Lung microvascular endothelial cell (primary cell): ENCODE results near the gene ARHGAP8. TPM values are rescaled to one million over a fixed set of nuclear protein-coding genes. Genes with fewer than 3 reads are reported as not detected.
A peak's percentile ranks its signal among the peaks of the same experiment; 100 is the strongest.

Experiments used
- DNase-seq, 2 donors: peaks; one replicate each; pipeline versions ENCODE4 v3.0.0 to v3.0.0-alpha.2; 2010; ENCODE audit warnings: low read depth in 2 of 2
- total RNA-seq: library from RNA; depleted of rRNA; stranded (reverse); fragments of >200 nt; gene quantifications from 2 replicates; pipeline ENCODE4 v1.2.1, GENCODE V29; 2014

The ARHGAP8 gene
- not detected in 2 replicates for total RNA-seq

DNA sequence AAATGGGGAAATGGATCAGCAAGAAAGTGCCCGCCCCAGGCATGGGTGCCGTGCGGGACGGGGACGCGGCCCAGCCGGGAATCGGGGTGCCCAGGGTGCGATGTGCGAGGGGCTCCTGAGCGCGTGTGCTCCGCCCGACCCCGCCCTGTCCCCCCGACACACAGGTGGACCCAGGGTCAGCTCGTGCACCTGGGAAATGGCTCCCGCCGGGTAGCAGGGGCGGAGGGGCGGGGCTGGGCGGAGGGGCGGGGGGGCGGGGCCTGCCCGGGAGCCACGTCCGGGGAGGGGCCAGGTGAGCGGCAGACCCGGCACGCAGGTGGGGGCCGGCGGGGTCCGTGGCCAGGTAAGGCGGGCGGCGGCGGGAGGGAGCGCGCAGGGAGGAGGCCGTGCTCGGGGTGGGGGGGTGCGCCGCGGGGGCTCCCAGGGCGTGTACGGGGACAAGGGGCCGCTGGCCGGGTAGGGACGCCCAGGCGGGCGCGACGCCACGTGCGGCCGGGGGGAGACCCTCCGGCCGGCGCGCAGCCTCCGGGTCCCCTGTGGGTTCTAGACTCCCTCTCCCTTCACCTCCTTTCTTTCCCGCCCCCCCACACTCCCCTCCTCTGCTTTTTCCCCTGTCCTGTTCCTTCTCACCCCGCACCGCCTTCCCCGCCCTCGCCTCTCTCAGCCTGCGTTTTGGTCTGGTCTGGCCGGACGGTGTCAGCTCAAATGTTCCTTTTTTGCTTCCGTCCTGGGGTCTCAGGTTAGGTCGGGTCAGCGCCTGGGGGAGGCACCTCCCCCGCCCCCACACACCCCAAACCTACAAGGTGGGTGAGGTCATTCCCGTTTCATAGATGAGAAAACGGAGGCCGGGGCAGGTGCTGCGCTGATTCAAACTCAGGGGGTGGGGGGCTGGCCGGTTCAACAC is at the start of gene ARHGAP8:
ARHGAP8 (plus strand) TSS at position 291 of the 904 bp plus-strand sequence. CDS start 33,953 bp downstream, outside the sequence.
- DNase-seq = no peak

GRCh38 chr22:44703255-44703870 is 49.0 kb upstream of the ARHGAP8 start:
- DNase-seq = no peak

DNA sequence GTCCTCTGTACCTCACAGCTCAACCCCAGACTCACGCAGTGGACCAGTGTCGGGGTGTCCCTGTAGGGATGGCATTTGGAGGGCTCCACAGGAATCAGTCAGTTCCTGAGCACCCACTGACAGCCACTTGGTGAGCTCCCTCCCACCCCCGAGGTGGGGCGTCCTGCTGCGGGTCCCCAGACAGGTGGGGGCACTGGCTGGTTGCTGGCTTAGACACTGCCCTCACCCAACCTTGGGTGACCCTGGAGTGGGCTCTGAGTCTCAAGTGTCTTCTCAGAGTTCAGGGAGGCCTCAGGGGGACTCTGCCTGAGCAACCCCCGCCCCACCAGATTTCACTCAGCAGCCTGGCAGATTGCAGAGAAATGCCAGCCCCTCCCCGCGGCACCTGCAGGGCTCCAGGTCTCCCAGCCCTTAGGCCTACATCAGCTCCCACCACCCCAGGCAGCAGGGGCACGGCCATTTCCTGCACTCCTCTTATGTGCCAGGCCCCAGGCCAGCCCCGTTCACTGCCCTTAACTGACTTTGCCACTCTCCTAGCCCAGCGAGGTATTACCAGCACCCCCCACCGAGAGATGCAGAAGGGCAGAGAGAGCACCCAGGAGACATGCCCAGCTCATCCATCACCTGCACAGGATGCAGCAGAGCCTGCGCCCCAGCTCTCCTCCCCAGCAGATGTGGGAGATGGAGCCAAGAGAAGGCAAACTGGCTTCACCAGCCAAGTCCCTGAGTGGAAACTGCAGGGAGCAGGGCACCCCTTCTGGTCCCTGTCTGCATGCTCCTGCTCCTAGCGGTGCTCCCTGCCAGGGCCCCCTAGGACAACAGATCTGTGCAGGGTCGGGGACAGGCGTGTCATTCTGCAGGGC is 48.0 kb upstream of the ARHGAP8 start:
- no peak for DNase-seq

GRCh38 chr22:44705022-44705297 is 47.4 kb upstream of the ARHGAP8 start:
- DNase-seq = no peak

DNA sequence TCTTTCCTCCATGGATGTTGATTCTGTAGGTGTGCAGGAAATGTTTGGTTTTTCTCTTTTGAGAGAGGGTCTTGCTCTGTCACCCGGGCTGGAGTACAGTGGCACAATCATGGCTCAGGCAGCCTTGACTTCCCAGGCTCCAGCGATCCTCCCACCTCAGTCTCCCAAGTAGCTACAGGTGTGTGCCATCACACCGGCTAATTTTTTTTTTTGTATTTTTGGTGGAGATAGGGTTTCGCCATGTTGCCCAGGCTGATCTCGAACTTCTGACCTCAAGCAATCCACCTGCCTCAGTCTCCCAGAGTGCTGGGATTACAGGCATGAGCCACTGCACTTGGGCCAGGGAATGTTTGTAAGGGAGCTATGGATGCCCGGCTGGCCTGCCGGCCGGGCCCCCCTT is 45.9 kb upstream of the ARHGAP8 start:
- DNase-seq = no peak

DNA sequence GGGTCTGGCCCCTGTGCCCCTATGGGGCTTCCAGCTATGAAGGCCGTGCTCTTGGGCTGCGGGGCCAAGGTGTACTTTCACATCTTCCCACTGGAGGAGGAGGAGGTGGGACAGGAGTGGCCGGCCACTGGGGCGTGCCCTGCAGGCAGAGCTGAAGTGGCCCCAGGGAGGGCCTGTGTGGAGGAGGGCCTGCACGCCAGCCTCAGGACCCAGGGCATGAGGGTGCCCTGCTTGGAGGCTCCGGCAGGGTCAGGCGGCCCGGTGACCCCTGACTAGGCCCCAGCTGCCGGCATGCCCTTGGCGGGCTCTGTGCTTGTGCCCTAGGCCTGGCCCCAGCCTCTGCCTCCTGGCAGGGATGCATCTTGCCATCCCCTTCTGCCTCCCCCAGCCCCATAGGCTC is 45.2 kb upstream of the ARHGAP8 start:
- DNase-seq = no peak

DNA sequence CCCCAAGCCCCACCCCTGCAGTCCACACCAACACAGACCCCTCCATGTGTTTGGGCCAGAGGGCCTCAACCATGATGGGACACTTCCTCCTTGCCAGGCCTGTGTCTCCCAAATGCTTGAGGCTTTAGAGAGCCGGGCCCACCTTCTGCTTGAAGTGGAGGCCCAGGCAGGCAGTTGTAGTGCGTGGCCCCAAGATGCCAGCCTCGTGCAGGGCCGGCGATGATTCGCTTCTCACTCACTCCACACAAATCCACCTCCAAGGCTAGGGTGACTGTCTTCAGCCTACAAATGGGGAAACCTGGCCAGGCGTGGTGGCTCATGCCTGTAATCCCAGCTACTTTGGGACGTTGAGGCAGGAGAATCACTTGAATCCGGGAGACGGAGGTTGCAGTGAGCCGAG is 44.6 kb upstream of the ARHGAP8 start:
- no peak for DNase-seq

DNA sequence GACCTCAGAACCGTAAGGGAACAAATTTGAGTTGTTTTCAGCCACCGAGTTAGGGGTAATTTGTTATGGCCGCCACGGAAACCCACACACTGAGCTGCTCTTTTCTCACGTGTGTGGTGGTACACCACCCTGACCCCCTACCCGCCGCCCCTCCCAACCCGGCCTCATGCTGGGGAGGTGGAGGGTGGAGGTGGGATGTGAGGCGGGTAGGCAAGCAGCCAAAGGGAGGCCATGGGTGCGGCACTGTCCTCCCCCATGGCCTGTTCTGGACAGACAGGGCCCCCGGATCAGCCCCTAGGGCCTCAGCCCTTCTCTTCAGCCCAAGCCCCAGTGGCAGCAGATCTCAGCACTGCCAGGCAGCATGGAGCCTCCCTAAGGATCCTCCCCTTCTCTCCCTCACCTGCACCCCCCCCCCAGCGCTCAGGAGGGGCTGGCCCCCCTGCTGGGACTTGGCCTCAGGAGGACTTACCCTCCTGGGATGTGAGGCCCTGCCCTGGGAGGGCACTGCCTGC is 42.4 kb upstream of the ARHGAP8 start:
- DNase-seq = no peak

- DNase-seq = no peak
Observed at GRCh38 chr22:44710474-44711240, 41.7 kb upstream of the ARHGAP8 start.

GRCh38 chr22:44711241-44711560 is 41.2 kb upstream of the ARHGAP8 start:
- DNase-seq = no peak

GRCh38 chr22:44711690-44712555 is 40.5 kb upstream of the ARHGAP8 start:
- DNase-seq = no peak

GRCh38 chr22:44712962-44713361 is 39.4 kb upstream of the ARHGAP8 start:
- DNase-seq = no peak

GRCh38 chr22:44714703-44715350 is 37.5 kb upstream of the ARHGAP8 start:
- DNase-seq = peak in 1 of 2 donors; percentile 84

GRCh38 chr22:44718418-44718817 is 34.0 kb upstream of the ARHGAP8 start:
- no peak for DNase-seq

DNA sequence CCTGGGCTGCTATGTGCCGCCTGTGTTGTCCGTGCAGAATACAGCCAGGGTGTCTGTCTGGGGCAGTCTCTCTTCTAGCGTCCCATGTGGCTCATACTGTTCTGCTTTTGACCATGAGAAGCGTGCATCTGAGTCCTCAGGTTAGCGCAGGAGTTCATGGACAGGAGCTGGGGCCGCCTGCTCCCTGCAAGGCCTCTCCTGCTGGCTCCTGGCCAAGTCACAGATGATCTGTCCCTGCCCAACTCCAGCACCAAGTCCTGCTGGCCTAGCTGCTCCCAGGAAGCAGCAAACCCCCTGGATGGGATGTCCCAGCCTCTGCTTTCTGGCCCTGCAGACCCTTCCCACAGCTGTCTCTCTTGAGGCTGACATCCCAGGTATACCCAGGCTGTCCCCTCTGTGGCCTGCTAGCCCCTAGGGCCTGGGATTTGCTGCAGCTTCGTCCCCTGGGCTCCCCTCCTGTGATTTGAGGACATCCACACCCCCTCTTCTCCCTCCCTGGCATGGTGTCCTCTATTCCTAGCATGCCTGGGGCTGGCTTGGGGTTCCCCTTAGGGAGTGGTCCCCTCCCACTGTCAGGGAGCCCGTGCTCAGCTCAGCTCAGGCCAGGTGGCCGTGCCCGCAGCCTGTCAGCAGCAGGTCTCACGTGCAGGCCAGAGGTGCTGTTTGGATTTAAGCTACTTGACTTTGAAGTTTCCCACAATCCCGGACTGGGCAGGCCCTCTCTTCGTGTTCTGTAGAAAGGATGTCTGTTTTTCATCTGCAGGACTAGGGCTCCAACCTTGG is 32.6 kb upstream of the ARHGAP8 start:
- DNase-seq = no peak

DNA sequence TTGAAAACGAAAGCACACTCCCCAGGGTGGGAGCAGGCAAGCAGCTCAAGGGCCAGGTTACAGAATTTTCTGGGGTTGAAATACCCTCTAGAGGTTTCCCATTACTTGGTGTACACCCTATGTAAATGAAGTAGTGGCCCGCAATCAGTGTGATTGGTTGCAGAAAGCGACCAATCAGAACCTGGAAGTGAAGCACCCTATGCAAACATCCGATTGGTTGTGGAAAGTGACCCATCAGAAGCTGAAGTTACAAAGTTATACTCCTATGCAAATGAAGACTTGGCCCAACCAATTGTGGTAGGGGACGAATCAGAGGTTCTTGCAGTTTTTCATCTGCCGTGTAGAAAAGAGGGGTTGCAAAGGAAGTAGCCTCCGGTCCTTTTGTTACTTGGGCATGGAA is 31.2 kb upstream of the ARHGAP8 start:
- DNase-seq = no peak

- no peak for DNase-seq
Observed at GRCh38 chr22:44722611-44723010, 29.8 kb upstream of the ARHGAP8 start.

DNA sequence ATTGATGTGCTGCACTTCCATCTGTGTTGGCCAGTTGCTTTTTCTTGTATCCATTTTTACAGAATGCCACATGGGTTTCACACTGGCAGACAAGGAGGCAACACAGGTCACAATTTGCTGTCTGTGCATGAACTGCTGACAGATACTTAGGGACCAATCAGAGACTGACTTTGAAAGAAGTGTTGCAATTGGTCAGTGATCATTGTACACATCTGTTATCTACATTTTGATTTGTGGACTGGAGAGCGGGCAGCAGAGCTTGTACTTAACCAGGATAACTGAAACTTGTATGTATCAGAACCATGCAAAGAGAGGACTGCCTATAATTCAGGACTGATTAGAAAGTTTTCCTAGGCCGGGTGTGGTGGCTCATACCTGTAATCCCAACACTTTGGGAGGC is 28.6 kb upstream of the ARHGAP8 start:
- peak; percentile 35 to 39 for DNase-seq

DNA sequence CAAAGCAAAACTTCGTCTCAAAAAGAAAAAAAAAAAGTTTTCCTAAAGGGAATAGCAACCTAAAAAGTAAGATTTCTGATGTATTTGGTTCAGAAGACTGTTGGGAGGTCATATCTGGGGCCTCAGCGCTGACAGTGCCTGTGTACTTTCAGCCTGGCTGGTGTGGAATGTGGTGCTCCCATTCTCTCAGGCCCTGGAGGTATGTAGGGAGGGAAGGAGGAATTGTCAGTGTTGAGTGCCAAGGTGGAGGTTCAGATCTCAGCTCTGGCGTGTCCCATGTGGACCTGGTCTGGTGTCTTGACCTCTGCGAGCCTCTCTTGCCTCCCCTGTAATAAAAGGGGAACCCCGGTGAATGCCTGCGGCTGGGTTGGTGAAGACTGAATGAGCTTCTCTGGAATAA is 28.0 kb upstream of the ARHGAP8 start:
- no peak for DNase-seq
